Measurements from ENCODE around the gene CLCN2. TPM values are rescaled to one million over a fixed set of nuclear protein-coding genes. Genes with fewer than 3 reads are reported as not detected.
A peak's percentile ranks its signal among the peaks of the same experiment; 100 is the strongest.

Gene CLCN2
- total and polyA plus RNA-seq, 2 of the 4 experiments (the other 2 are of a cell fraction): 2.9 to 5.8 TPM

GRCh38 chr3:184368586-184369183, 7.3 kb upstream of the CLCN2 start:
- ATAC-seq (ENCODE audit: low read depth) (peak; percentile 47), DNase-seq (peak; percentile 75)
- no TSS peak for BruUV-seq (replicated peaks)
- in situ Hi-C loops (cut with MboI; ENCODE audit: low sequenced_read_pairs) (no loop called here), dilution Hi-C loops (cut with HindIII; ENCODE audit: low sequenced_read_pairs, unreplicated experiment) (loop anchor here (25.0 kb wide), 1 partner anchor 169 kb away; no protein-coding TSS in a partner anchor), intact Hi-C loops (cut with micrococcal nuclease) (no loop called here)
- Histone ChIP-seq H3K23ac (ENCODE audit: low read depth, low read length) (no peak overlapping the region), H3K27ac (ENCODE audit: insufficient read depth, low read length) (no peak overlapping the region), H2BK15ac (ENCODE audit: low read depth, low read length) (no peak overlapping the region), H3K9me1 (ENCODE audit: insufficient read depth, low read length) (no peaks in the 10 kb centered on the region), H2BK20ac (ENCODE audit: low read depth, low read length) (no peak overlapping the region), H2BK5ac (ENCODE audit: low read depth, low read length, poor library complexity, severe bottlenecking) (no peak overlapping the region), H4K5ac (ENCODE audit: low read depth, low read length) (no peak overlapping the region), H3K9ac (ENCODE audit: low read depth, low read length) (no peak overlapping the region), H3K9me3 (ENCODE audit: control insufficient read depth, insufficient read depth, low read length) (no peaks in the 10 kb centered on the region), H3K4me1 (ENCODE audit: control insufficient read depth, insufficient read depth, low read length) (peaks cover 6% of the 10 kb centered on the region; the same call in 1 of the 2 replicates), H3K79me1 (ENCODE audit: low read depth in 1 of 2, low read length in 2 of 2) (peaks cover 2 to 29% of the 10 kb centered on the region in 2 experiments), H4K20me1 (ENCODE audit: insufficient read depth, low read length) (peaks cover 11% of the 10 kb centered on the region; the same call in 1 of the 2 replicates), H4K8ac (ENCODE audit: low read depth in 2 of 2, low read length in 2 of 2) (no peak overlapping the region), H2AK9ac (replicated peaks; ENCODE audit: low read depth, low read length, poor library complexity) (no peak overlapping the region), H3K14ac (replicated peaks; ENCODE audit: low read depth, low read length) (no peak overlapping the region), H2AFZ (replicated peaks; ENCODE audit: low read length, poor library complexity) (no peak overlapping the region), H3K4ac (ENCODE audit: low read depth, low read length) (no peak overlapping the region), H2BK120ac (ENCODE audit: low read depth, low read length) (no peak overlapping the region), H3K4me3 (ENCODE audit: insufficient read depth, low read depth, low read length) (no peak overlapping the region), H3K4me2 (ENCODE audit: low read depth, low read length) (no peak overlapping the region), H3K27me3 (ENCODE audit: control insufficient read depth, insufficient read depth, low read length) (peaks cover 7% of the 10 kb centered on the region), H4K91ac (ENCODE audit: insufficient read depth, low read depth, low read length) (no peak overlapping the region), H3K36me3 (ENCODE audit: control insufficient read depth, insufficient read depth, low read length) (peaks cover 17% of the 10 kb centered on the region), H3K18ac (ENCODE audit: low read depth, low read length) (no peak overlapping the region), H3K56ac (ENCODE audit: extremely low read depth, insufficient read depth, low read length) (no peak overlapping the region), H2AK5ac (ENCODE audit: low read depth, low read length) (no peak overlapping the region)
- ChIA-PET CTCF (no interaction called here), POLR2A (ENCODE audit: unreplicated experiment) (no interaction called here)
- TF ChIP-seq FOS (IDR thresholded peaks at IDR 0.05; ENCODE audit: low read depth, low read length): no peak
- no peak for TF ChIP-seq BHLHE40 (IDR thresholded peaks at IDR 0.05; ENCODE audit: low read depth, low read length)
- TF ChIP-seq, protein P1, sequence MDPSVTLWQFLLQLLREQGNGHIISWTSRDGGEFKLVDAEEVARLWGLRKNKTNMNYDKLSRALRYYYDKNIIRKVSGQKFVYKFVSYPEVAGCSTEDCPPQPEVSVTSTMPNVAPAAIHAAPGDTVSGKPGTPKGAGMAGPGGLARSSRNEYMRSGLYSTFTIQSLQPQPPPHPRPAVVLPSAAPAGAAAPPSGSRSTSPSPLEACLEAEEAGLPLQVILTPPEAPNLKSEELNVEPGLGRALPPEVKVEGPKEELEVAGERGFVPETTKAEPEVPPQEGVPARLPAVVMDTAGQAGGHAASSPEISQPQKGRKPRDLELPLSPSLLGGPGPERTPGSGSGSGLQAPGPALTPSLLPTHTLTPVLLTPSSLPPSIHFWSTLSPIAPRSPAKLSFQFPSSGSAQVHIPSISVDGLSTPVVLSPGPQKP (IDR thresholded peaks at IDR 0.05; ENCODE audit: borderline replicate concordance, low read depth, low read length): no peak
- TF ChIP-seq MAFK (IDR thresholded peaks at IDR 0.05; ENCODE audit: low read depth, low read length): no peak
- no peak for TF ChIP-seq RFX5 (IDR thresholded peaks at IDR 0.05; ENCODE audit: low read depth, low read length)
- TF ChIP-seq POLR2A (IDR thresholded peaks at IDR 0.05; ENCODE audit: low read depth, low read length): no peak
- TF ChIP-seq MAZ (IDR thresholded peaks at IDR 0.05; ENCODE audit: borderline replicate concordance, low read depth, low read length): no peak
- TF ChIP-seq CEBPB (IDR thresholded peaks at IDR 0.05; ENCODE audit: low read depth, low read length): no peak
- TF ChIP-seq SMC3 (IDR thresholded peaks at IDR 0.05; ENCODE audit: low read depth, low read length): no peak; the same call in 1 of the 2 replicates
- no peak for TF ChIP-seq CHD1 (IDR thresholded peaks at IDR 0.05; ENCODE audit: low read depth, low read length)
- TF ChIP-seq MXI1 (IDR thresholded peaks at IDR 0.05; ENCODE audit: borderline replicate concordance, low read depth, low read length): no peak
- WGBS, 2 experiments (ENCODE audit: extremely low coverage in 2 of 2, insufficient read length in 1 of 2): 43% methylated on average over 2 of the region's 3 CpGs; no CpG with 5 or more reads in 1 of the 2 experiments

All from IMR-90 (cell line).